H9 (cell line): ENCODE data around the gene NCBP3. TPM values are rescaled to one million over a fixed set of nuclear protein-coding genes. Genes with fewer than 3 reads are reported as not detected.

Source experiments
- DNase-seq: peaks from one replicate; pipeline ENCODE4 v3.0.0-alpha.2; 2017
- H2AFZ ChIP-seq: one replicate; pipeline ENCODE4 v1.6.1; 2013; ENCODE audit warnings: mild to moderate bottlenecking, low read length, control low read depth, moderate library complexity
- H2AK5ac ChIP-seq: 2 replicates; pipeline ENCODE4 v1.6.1; 2013; ENCODE audit warnings: low read length, control low read depth, mixed read lengths; ENCODE audit not compliant: insufficient read length
- H2BK120ac ChIP-seq: one replicate; pipeline ENCODE4 v1.6.1; 2013; ENCODE audit warnings: low read depth, mild to moderate bottlenecking, low read length, control low read depth, inconsistent platforms; ENCODE audit not compliant: poor library complexity, severe bottlenecking
- H2BK12ac ChIP-seq: 2 replicates; pipeline ENCODE4 v1.6.1; 2013; ENCODE audit warnings: low read length, control low read depth, mixed read lengths, low read depth; ENCODE audit not compliant: insufficient read length
- H2BK15ac ChIP-seq: 2 replicates; pipeline ENCODE4 v1.6.1; 2013; ENCODE audit warnings: low read depth, low read length, control low read depth
- H2BK20ac ChIP-seq: one replicate; pipeline ENCODE4 v1.6.1; 2013; ENCODE audit warnings: low read depth, mild to moderate bottlenecking, low read length, control low read depth, inconsistent platforms; ENCODE audit not compliant: poor library complexity, severe bottlenecking
- H2BK5ac ChIP-seq: 2 replicates; pipeline ENCODE4 v1.6.1; 2013; ENCODE audit warnings: low read length, control low read depth, mixed read lengths; ENCODE audit not compliant: insufficient read length
- H3K14ac ChIP-seq: 2 replicates; pipeline ENCODE4 v1.6.1; 2013; ENCODE audit warnings: low read length, control low read depth; ENCODE audit not compliant: insufficient read depth
- H3K18ac ChIP-seq: 2 replicates; pipeline ENCODE4 v1.6.1; 2013; ENCODE audit warnings: low read depth, mild to moderate bottlenecking, mixed read lengths, low read length, control low read depth; ENCODE audit not compliant: insufficient read length
- H3K23ac ChIP-seq: 2 replicates; pipeline ENCODE4 v1.6.1; 2013; ENCODE audit warnings: low read length, control low read depth, mixed read lengths, low read depth; ENCODE audit not compliant: insufficient read length
- H3K23me2 ChIP-seq: 2 replicates; pipeline ENCODE4 v1.6.1; 2013; ENCODE audit warnings: low read depth, mild to moderate bottlenecking, mixed read lengths, low read length, control low read depth; ENCODE audit not compliant: insufficient read length, poor library complexity, severe bottlenecking
- H3K27ac ChIP-seq: 2 replicates; pipeline ENCODE4 v1.5.1; 2013; ENCODE audit warnings: low read length, control low read depth, mixed read lengths, low read depth; ENCODE audit not compliant: insufficient read length
- H3K27me3 ChIP-seq: 2 replicates; pipeline ENCODE4 v1.6.1; 2013; ENCODE audit warnings: low read length, control low read depth, inconsistent platforms; ENCODE audit not compliant: insufficient read depth
- H3K4ac ChIP-seq: 2 replicates; pipeline ENCODE4 v1.6.1; 2013; ENCODE audit warnings: low read depth, mild to moderate bottlenecking, control low read depth, inconsistent platforms, low read length, moderate library complexity
- H3K4me1 ChIP-seq: 2 replicates; pipeline ENCODE4 v1.6.1; 2013; ENCODE audit warnings: low read length, control low read depth, inconsistent platforms; ENCODE audit not compliant: insufficient read depth
- H3K4me2 ChIP-seq: 2 replicates; pipeline ENCODE4 v1.6.1; 2013; ENCODE audit warnings: low read length, control low read depth, mixed read lengths; ENCODE audit not compliant: insufficient read length, insufficient read depth
- H3K56ac ChIP-seq: 2 replicates; pipeline ENCODE4 v1.6.1; 2013; ENCODE audit warnings: low read depth, mild to moderate bottlenecking, mixed read lengths, low read length, control low read depth; ENCODE audit not compliant: insufficient read length
- H3K79me1 ChIP-seq: 2 replicates; pipeline ENCODE4 v1.6.1; 2013; ENCODE audit warnings: low read depth, mild to moderate bottlenecking, moderate library complexity, low read length, control low read depth, inconsistent platforms; ENCODE audit not compliant: insufficient read depth, poor library complexity, severe bottlenecking
- H3K79me2 ChIP-seq: 2 replicates; pipeline ENCODE4 v1.6.1; 2013; ENCODE audit warnings: low read length, control low read depth, inconsistent platforms; ENCODE audit not compliant: insufficient read depth
- H3K9ac ChIP-seq: 2 replicates; pipeline ENCODE4 v1.6.1; 2013; ENCODE audit warnings: low read length, control low read depth, mixed read lengths; ENCODE audit not compliant: insufficient read length; ENCODE audit errors: extremely low read depth
- H3K9me3 ChIP-seq: one replicate; pipeline ENCODE4 v1.6.1; 2013; ENCODE audit warnings: low read depth, low read length, inconsistent platforms; ENCODE audit not compliant: control insufficient read depth
- H3T11ph ChIP-seq: one replicate; pipeline ENCODE4 v1.6.1; 2013; ENCODE audit warnings: mild to moderate bottlenecking, low read length, control low read depth, inconsistent platforms
- H4K20me1 ChIP-seq: one replicate; pipeline ENCODE4 v1.6.1; 2013; ENCODE audit not compliant: control insufficient read depth, insufficient read length, insufficient read depth
- H4K5ac ChIP-seq: 2 replicates; pipeline ENCODE4 v1.6.1; 2013; ENCODE audit warnings: low read depth, mild to moderate bottlenecking, mixed read lengths, low read length, control low read depth; ENCODE audit not compliant: insufficient read length
- H4K8ac ChIP-seq: replicated peaks from 2 replicates; pipeline ENCODE4 v1.6.1; 2013; ENCODE audit warnings: low read length, control low read depth, mixed read lengths, low read depth; ENCODE audit not compliant: insufficient read length
- H4K91ac ChIP-seq: 2 replicates; pipeline ENCODE4 v1.6.1; 2013; ENCODE audit warnings: low read depth, mild to moderate bottlenecking, moderate library complexity, mixed read lengths, low read length, control low read depth; ENCODE audit not compliant: insufficient read length
- H3K27ac Mint-ChIP-seq, 3 experiments: 2 replicates in 2 of 3; 3 replicates in 1 of 3; pipeline ENCODE4 v1.8.0; 2020 to 2021; ENCODE audit warnings: mixed read lengths in 3 of 3, mild to moderate bottlenecking in 1 of 3, moderate library complexity in 1 of 3
- H3K27me3 Mint-ChIP-seq: 2 replicates; pipeline ENCODE4 v1.8.0; 2021; ENCODE audit warnings: low read depth, mild to moderate bottlenecking, moderate library complexity, mixed read lengths
- H3K36me3 Mint-ChIP-seq, 3 experiments: 2 replicates in 2 of 3; 3 replicates in 1 of 3; pipeline ENCODE4 v1.8.0; 2020 to 2021; ENCODE audit warnings: low read depth in 3 of 3, mixed read lengths in 3 of 3; ENCODE audit not compliant: insufficient read depth in 1 of 3
- H3K4me1 Mint-ChIP-seq, 2 experiments: 2 replicates each; pipeline ENCODE4 v1.8.0; 2020; ENCODE audit warnings: mixed read lengths in 2 of 2
- H3K4me3 Mint-ChIP-seq, 2 experiments: 2 replicates in 1 of 2; 3 replicates in 1 of 2; pipeline ENCODE4 v1.8.0; 2020 to 2021; ENCODE audit warnings: mild to moderate bottlenecking in 2 of 2, mixed read lengths in 2 of 2, moderate library complexity in 1 of 2
- H3K9me3 Mint-ChIP-seq, 2 experiments: 2 replicates in 1 of 2; 3 replicates in 1 of 2; pipeline ENCODE4 v1.8.0; 2020; ENCODE audit warnings: mild to moderate bottlenecking in 2 of 2, mixed read lengths in 2 of 2, moderate library complexity in 1 of 2
- WGBS: extraction: QIAGEN DNeasy Blood & Tissue Kit; methylation state at CpG from one replicate; pipeline ENCODE4 v1.1.7; 2013; ENCODE audit warnings: missing lambda C conversion rate, low lambda C conversion rate, mixed read lengths; ENCODE audit not compliant: insufficient read length; ENCODE audit errors: extremely low coverage; 5-methylcytosine and 5-hydroxymethylcytosine counted together
- total RNA-seq: library from RNA; stranded (reverse); gene quantifications from 2 replicates; pipeline ENCODE4 v1.2.1, GENCODE V29; 2021
- TF ChIP-seq, protein P1 (sequence below): fragments of 200-600 bp; sonication (generic); conservative IDR thresholded peaks from 3 replicates; pipeline ENCODE4 v1.8.0; 2021; ENCODE audit warnings: antibody characterized with exemption, mild to moderate bottlenecking

NCBP3 gene
- total RNA-seq, 1 experiment from 2014 or later = 45.7 TPM

- no CpG with 5 or more reads among the region's 5 CpGs for WGBS
- no peaks in the 10 kb centered on the region for H3K4me1 ChIP-seq
Observed at GRCh38 chr17:3803308-3803640, 42.8 kb downstream of the NCBP3 start.

More at GRCh38 chr17:3803308-3803640, 42.8 kb downstream of the NCBP3 start:
- Histone ChIP-seq H3K14ac (no peak overlapping the region), H3K27me3 (no peaks in the 10 kb centered on the region), H2BK15ac (no peak overlapping the region), H3K27ac (no peak overlapping the region), H3K79me1 (no peaks in the 10 kb centered on the region), H2AK5ac (no peak overlapping the region), H3K4ac (no peak overlapping the region), H2BK12ac (no peak overlapping the region), H4K91ac (no peak overlapping the region), H3K9ac (no peak overlapping the region), H3K9me3 (no peaks in the 10 kb centered on the region), H2BK120ac (no peak overlapping the region), H4K5ac (no peak overlapping the region), H4K8ac (no peak overlapping the region), H3K56ac (no peak overlapping the region), H3T11ph (no peak overlapping the region), H4K20me1 (no peaks in the 10 kb centered on the region), H2BK20ac (no peak overlapping the region), H3K23me2 (no peaks in the 10 kb centered on the region), H3K4me2 (no peak overlapping the region), H3K23ac (no peak overlapping the region), H3K18ac (no peak overlapping the region), H2AFZ (no peak overlapping the region), H2BK5ac (no peak overlapping the region), H3K79me2 (no peaks in the 10 kb centered on the region)
- TF ChIP-seq, protein P1, sequence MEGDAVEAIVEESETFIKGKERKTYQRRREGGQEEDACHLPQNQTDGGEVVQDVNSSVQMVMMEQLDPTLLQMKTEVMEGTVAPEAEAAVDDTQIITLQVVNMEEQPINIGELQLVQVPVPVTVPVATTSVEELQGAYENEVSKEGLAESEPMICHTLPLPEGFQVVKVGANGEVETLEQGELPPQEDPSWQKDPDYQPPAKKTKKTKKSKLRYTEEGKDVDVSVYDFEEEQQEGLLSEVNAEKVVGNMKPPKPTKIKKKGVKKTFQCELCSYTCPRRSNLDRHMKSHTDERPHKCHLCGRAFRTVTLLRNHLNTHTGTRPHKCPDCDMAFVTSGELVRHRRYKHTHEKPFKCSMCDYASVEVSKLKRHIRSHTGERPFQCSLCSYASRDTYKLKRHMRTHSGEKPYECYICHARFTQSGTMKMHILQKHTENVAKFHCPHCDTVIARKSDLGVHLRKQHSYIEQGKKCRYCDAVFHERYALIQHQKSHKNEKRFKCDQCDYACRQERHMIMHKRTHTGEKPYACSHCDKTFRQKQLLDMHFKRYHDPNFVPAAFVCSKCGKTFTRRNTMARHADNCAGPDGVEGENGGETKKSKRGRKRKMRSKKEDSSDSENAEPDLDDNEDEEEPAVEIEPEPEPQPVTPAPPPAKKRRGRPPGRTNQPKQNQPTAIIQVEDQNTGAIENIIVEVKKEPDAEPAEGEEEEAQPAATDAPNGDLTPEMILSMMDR = no peak
- H3K4me1 Mint-ChIP-seq = peaks cover 0 to 3% of the 10 kb centered on the region in 2 experiments; a peak in 1 of 4 replicates
- H3K36me3 Mint-ChIP-seq = peaks cover 1 to 39% (median 32%) of the 10 kb centered on the region in 3 experiments; a peak in 5 of 7 replicates
- no peak overlapping the region for H3K4me3 Mint-ChIP-seq
- no peaks in the 10 kb centered on the region; the same call in 1 of the 2 replicates for H3K27me3 Mint-ChIP-seq
- no peak overlapping the region for H3K27ac Mint-ChIP-seq
- DNase-seq = no peak
- H3K9me3 Mint-ChIP-seq = no peaks in the 10 kb centered on the region
